BLaER1 treated with 17β-estradiol and CSF1 and Interleukin-3, amounts not matched to agents 10 nM and 100 nM (cell line): Measurements from ENCODE around the gene SLC15A1.
A peak's percentile ranks its signal among the peaks of the same experiment; 100 is the strongest.

Source experiments
- H3K27ac ChIP-seq, 11 experiments: shearing (Covaris generic); formaldehyde crosslinking; 2 replicates each; pipeline ENCODE4 v1.8.1; 2022
- H3K27me3 ChIP-seq, 11 experiments: shearing (Covaris generic); formaldehyde crosslinking; 2 replicates each; pipeline ENCODE4 v1.8.1; 2022
- H3K36me3 ChIP-seq, 11 experiments: shearing (Covaris generic); formaldehyde crosslinking; 2 replicates each; pipeline ENCODE4 v1.8.1; 2022
- H3K4me1 ChIP-seq, 10 experiments: shearing (Covaris generic); formaldehyde crosslinking; 2 replicates each; pipeline ENCODE4 v1.8.1; 2022
- H3K4me2 ChIP-seq, 11 experiments: shearing (Covaris generic); formaldehyde crosslinking; 2 replicates each; pipeline ENCODE4 v1.8.1; 2022
- H3K4me3 ChIP-seq, 10 experiments: shearing (Covaris generic); formaldehyde crosslinking; 2 replicates each; pipeline ENCODE4 v1.8.1; 2022
- H3K9ac ChIP-seq, 11 experiments: shearing (Covaris generic); formaldehyde crosslinking; 2 replicates each; pipeline ENCODE4 v1.8.1; 2022
- H3K9me3 ChIP-seq, 11 experiments: shearing (Covaris generic); formaldehyde crosslinking; replicated peaks in 1 of 11; 2 replicates each; pipeline ENCODE4 v1.8.1; 2022
- H4K20me1 ChIP-seq, 11 experiments: shearing (Covaris generic); formaldehyde crosslinking; 2 replicates each; pipeline ENCODE4 v1.8.1; 2022
- Cebpa-rat ChIP-seq, 11 experiments: shearing (Covaris generic); IDR thresholded peaks; 2 replicates each; pipeline ENCODE4 v1.8.1; 2022

SLC15A1 gene, protein sequence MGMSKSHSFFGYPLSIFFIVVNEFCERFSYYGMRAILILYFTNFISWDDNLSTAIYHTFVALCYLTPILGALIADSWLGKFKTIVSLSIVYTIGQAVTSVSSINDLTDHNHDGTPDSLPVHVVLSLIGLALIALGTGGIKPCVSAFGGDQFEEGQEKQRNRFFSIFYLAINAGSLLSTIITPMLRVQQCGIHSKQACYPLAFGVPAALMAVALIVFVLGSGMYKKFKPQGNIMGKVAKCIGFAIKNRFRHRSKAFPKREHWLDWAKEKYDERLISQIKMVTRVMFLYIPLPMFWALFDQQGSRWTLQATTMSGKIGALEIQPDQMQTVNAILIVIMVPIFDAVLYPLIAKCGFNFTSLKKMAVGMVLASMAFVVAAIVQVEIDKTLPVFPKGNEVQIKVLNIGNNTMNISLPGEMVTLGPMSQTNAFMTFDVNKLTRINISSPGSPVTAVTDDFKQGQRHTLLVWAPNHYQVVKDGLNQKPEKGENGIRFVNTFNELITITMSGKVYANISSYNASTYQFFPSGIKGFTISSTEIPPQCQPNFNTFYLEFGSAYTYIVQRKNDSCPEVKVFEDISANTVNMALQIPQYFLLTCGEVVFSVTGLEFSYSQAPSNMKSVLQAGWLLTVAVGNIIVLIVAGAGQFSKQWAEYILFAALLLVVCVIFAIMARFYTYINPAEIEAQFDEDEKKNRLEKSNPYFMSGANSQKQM

GRCh38 chr13:98752467-98753290 lies at the start of gene SLC15A1:
Gene SLC15A1, minus strand, starts transcription at chr13:98752672. Its CDS starts 74 bp downstream, at chr13:98752598.
- no peak within 1 kb of the TSS for H3K4me2 ChIP-seq
- no peak for TF ChIP-seq Cebpa-rat (IDR thresholded peaks at IDR 0.05)
- H3K27me3 ChIP-seq, result peaks cover 0 to 18% (median 10%) of the 10 kb centered on the region in 11 experiments; a peak in 13 of 22 replicates
- no peaks in the 10 kb centered on the region for H3K36me3 ChIP-seq
- H4K20me1 ChIP-seq, result no peaks in the 10 kb centered on the region
- no peak within 1 kb of the TSS for H3K4me3 ChIP-seq
- peaks cover 17 to 25% (median 19%) of the 10 kb centered on the region in 11 experiments for H3K9me3 ChIP-seq
- H3K9ac ChIP-seq, result no peak within 1 kb of the TSS
- no peak within 1 kb of the TSS for H3K27ac ChIP-seq
- H3K4me1 ChIP-seq, result no peaks in the 10 kb centered on the region

GRCh38 chr13:98801626-98802418 lies 49.4 kb upstream of the SLC15A1 start:
- H3K27ac ChIP-seq, result no peak overlapping the region
- H3K36me3 ChIP-seq, result peaks cover 0 to 19% (median 4%) of the 10 kb centered on the region in 11 experiments; a peak in 12 of 22 replicates
- peaks cover 0 to 8% (median 0%) of the 10 kb centered on the region in 11 experiments; a peak in 5 of 22 replicates for H3K9me3 ChIP-seq
- no peak overlapping the region for H3K4me2 ChIP-seq
- H3K9ac ChIP-seq, result no peak overlapping the region
- H3K4me3 ChIP-seq, result no peak overlapping the region
- no peak for TF ChIP-seq Cebpa-rat (IDR thresholded peaks at IDR 0.05)
- no peaks in the 10 kb centered on the region for H3K27me3 ChIP-seq
- H4K20me1 ChIP-seq, result no peaks in the 10 kb centered on the region
- H3K4me1 ChIP-seq, result 0 out of 20 replicates have a peak, but pooled peaks cover 0 to 8% (median 0%) of the 10 kb centered on the region in 10 experiments

DNA sequence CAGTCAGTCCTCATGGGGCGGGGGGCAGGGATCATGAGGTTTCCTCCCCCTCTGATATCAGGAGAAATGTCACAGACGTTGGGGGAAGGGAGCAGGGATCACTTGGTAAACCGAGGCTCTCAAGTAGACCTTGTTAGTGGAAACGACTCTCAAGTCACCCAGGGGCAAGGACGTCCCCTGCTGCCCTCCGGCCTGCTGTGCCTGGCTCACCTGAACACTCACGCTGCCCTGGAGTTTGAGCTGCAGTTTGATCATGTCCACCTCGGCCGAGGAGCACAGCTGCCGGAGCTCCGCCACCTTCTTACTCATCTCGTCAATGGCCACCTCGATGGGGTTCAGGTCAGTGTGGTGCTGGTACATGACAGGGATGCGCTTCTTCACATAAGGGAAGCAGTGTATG lies 47.6 kb upstream of the SLC15A1 start:
- peaks cover 0 to 32% (median 10%) of the 10 kb centered on the region in 11 experiments; a peak in 13 of 22 replicates for H3K36me3 ChIP-seq
- TF ChIP-seq Cebpa-rat (IDR thresholded peaks at IDR 0.05), result no peak

DNA sequence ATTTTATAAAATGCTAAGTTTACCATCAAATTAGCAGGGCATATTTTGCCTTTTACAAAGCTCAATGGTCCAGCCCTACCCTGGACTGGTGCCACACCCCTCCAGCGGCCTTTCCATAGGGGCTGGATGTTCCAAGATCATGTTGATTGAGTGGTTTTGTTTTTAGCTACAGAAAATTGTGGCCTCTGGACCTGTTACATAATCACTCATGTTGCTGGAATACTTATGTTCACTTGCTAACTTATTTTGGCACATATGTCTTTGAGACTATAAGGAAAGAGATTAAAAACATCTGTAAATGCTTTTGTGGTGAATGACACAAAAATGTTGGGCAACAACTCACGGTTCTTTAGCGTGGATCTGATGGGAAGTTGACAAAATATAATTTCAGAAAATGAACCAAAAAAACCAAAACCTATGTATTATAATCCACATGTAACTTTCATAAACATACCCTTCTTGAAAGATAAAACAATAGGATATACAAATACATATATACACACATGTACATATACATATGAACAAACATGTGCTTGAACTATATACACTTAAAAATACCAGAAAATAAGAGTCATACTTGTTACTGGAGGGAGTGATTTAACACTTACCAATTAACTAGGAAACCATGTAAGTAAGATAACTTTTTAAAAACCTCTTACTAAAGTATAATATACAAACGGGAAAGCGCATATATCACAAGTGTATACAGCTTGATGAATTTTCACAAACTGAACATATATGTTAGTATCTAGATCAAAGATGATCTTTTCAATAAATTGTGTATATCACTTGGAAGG lies 46.6 kb upstream of the SLC15A1 start:
- H3K27ac ChIP-seq, result no peak overlapping the region
- H3K4me3 ChIP-seq, result no peak overlapping the region

More for the DNA sequence above, 47.6 kb upstream of the SLC15A1 start:
- peaks cover 0 to 13% (median 0%) of the 10 kb centered on the region in 11 experiments; a peak in 5 of 22 replicates for H3K9me3 ChIP-seq
- H3K27me3 ChIP-seq, result no peaks in the 10 kb centered on the region
- H3K27ac ChIP-seq, result no peak overlapping the region
- no peak overlapping the region for H3K4me2 ChIP-seq
- H3K9ac ChIP-seq, result no peak overlapping the region
- H4K20me1 ChIP-seq, result no peaks in the 10 kb centered on the region
- H3K4me3 ChIP-seq, result no peak overlapping the region
- 0 out of 20 replicates have a peak, but pooled peaks cover 0 to 8% (median 0%) of the 10 kb centered on the region in 10 experiments for H3K4me1 ChIP-seq

GRCh38 chr13:98797456-98797855 lies 45.0 kb upstream of the SLC15A1 start:
- H3K27ac ChIP-seq, result no peak overlapping the region
- no peaks in the 10 kb centered on the region for H4K20me1 ChIP-seq
- no peak overlapping the region for H3K9ac ChIP-seq
- no peak for TF ChIP-seq Cebpa-rat (IDR thresholded peaks at IDR 0.05)
- H3K4me3 ChIP-seq, result no peak overlapping the region
- peak overlapping the region in 2 of 11 experiments; percentile 1 to 16; a peak in 1 of 22 replicates for H3K4me2 ChIP-seq
- no peaks in the 10 kb centered on the region for H3K27me3 ChIP-seq
- peaks cover 0 to 13% (median 0%) of the 10 kb centered on the region in 11 experiments; a peak in 5 of 22 replicates for H3K9me3 ChIP-seq
- H3K36me3 ChIP-seq, result peaks cover 0 to 41% (median 10%) of the 10 kb centered on the region in 11 experiments; a peak in 13 of 22 replicates
- 0 out of 20 replicates have a peak, but pooled peaks cover 0 to 8% (median 0%) of the 10 kb centered on the region in 10 experiments for H3K4me1 ChIP-seq

More for the DNA sequence above, 46.6 kb upstream of the SLC15A1 start:
- Histone ChIP-seq H3K9me3 (peaks cover 0 to 13% (median 0%) of the 10 kb centered on the region in 11 experiments; a peak in 5 of 22 replicates), H4K20me1 (no peaks in the 10 kb centered on the region), H3K4me2 (no peak overlapping the region), H3K9ac (no peak overlapping the region), H3K36me3 (peaks cover 0 to 35% (median 10%) of the 10 kb centered on the region in 11 experiments; a peak in 14 of 22 replicates), H3K27me3 (no peaks in the 10 kb centered on the region), H3K4me1 (0 out of 20 replicates have a peak, but pooled peaks cover 0 to 8% (median 0%) of the 10 kb centered on the region in 10 experiments)
- no peak for TF ChIP-seq Cebpa-rat (IDR thresholded peaks at IDR 0.05)

DNA sequence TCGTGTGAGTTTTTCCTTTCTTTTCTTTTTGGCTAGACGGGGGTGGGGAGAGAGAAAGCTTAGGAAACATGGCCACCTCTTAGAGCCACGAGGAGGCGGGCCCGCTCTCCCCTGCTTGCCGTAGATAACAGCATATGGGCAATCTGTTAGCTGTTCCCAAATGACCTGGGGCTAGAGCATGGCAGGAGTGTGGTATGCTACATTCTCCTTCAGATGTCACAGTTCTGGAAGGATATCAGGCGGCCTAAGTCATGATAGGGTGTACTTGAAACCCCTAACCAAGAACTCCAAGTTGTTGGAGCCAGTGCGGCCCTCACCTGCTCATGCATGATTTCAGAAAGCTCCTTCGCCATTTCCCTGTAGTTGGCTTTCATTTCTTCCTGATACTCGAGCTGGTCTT lies 44.3 kb upstream of the SLC15A1 start:
- H3K27me3 ChIP-seq, result no peaks in the 10 kb centered on the region
- TF ChIP-seq Cebpa-rat (IDR thresholded peaks at IDR 0.05), result no peak
- H4K20me1 ChIP-seq, result no peaks in the 10 kb centered on the region
- H3K4me3 ChIP-seq, result no peak overlapping the region
- peaks cover 0 to 41% (median 10%) of the 10 kb centered on the region in 11 experiments; a peak in 13 of 22 replicates for H3K36me3 ChIP-seq
- H3K27ac ChIP-seq, result no peak overlapping the region
- 0 out of 20 replicates have a peak, but pooled peaks cover 0 to 8% (median 0%) of the 10 kb centered on the region in 10 experiments for H3K4me1 ChIP-seq
- peaks cover 0 to 13% (median 0%) of the 10 kb centered on the region in 11 experiments; a peak in 5 of 22 replicates for H3K9me3 ChIP-seq
- H3K9ac ChIP-seq, result no peak overlapping the region
- H3K4me2 ChIP-seq, result peak overlapping the region in 1 of 11 experiments; percentile 16; a peak in 1 of 22 replicates

GRCh38 chr13:98796191-98796590 lies 43.7 kb upstream of the SLC15A1 start:
- no peaks in the 10 kb centered on the region for H4K20me1 ChIP-seq
- H3K9ac ChIP-seq, result no peak overlapping the region
- no peaks in the 10 kb centered on the region for H3K27me3 ChIP-seq
- no peak overlapping the region for H3K27ac ChIP-seq
- no peak for TF ChIP-seq Cebpa-rat (IDR thresholded peaks at IDR 0.05)
- H3K9me3 ChIP-seq, result peaks cover 0 to 13% (median 0%) of the 10 kb centered on the region in 11 experiments; a peak in 5 of 22 replicates
- H3K4me1 ChIP-seq, result 0 out of 20 replicates have a peak, but pooled peaks cover 0 to 8% (median 0%) of the 10 kb centered on the region in 10 experiments
- no peak overlapping the region for H3K4me2 ChIP-seq
- H3K4me3 ChIP-seq, result no peak overlapping the region
- peaks cover 0 to 41% (median 10%) of the 10 kb centered on the region in 11 experiments; a peak in 13 of 22 replicates for H3K36me3 ChIP-seq
